HEK293 (cell line): ENCODE data around the gene TBC1D8.
A peak's percentile ranks its signal among the peaks of the same experiment; 100 is the strongest.

Source experiments
- CTCF ChIA-PET: fragments of 350-600 bp; formaldehyde crosslinking; extraction: SDS; loops from one replicate; lab custom pipeline; 2021; ENCODE audit warnings: antibody characterized with exemption; lab: Yijun Ruan, JAX
- POLR2A ChIA-PET: fragments of 300-600 bp; formaldehyde crosslinking; extraction: SDS; loops from one replicate; lab custom pipeline; 2020; ENCODE audit warnings: antibody characterized with exemption, inconsistent platforms; lab: Yijun Ruan, JAX
- H3K27ac ChIP-seq: fragments of 200-500 bp; sonication (Bioruptor generic); 2 replicates; pipeline ENCODE4 v1.5.1; 2014; ENCODE audit warnings: low read depth, low read length, control low read depth, inconsistent platforms; ENCODE audit errors: extremely low read depth
- H3K36me3 ChIP-seq, 2 experiments: fragments of 200-500 bp in 1 of 2; sonication (Bioruptor generic) in 1 of 2; 1 replicate in 1 of 2; 2 replicates in 1 of 2; pipeline ENCODE4 v1.5.1; 2014 to 2017; ENCODE audit warnings: inconsistent platforms in 2 of 2, low read length in 2 of 2; ENCODE audit not compliant: control insufficient read depth in 2 of 2, insufficient read depth in 1 of 2
- H3K4me1 ChIP-seq: fragments of 200-500 bp; sonication (Bioruptor generic); 2 replicates; pipeline ENCODE4 v1.5.1; 2014; ENCODE audit warnings: mild to moderate bottlenecking, low read length, inconsistent platforms; ENCODE audit not compliant: control insufficient read depth, insufficient read depth
- H3K4me3 ChIP-seq: 2 replicates; pipeline ENCODE4 v1.5.1; 2011; ENCODE audit warnings: low read depth, mild to moderate bottlenecking, control low read depth, low read length, moderate library complexity
- H3K9me3 ChIP-seq: fragments of 200-500 bp; sonication (Bioruptor generic); 2 replicates; pipeline ENCODE4 v1.5.1; 2014; ENCODE audit warnings: low read depth, low read length, inconsistent platforms; ENCODE audit not compliant: control insufficient read depth, insufficient read depth
- GFI1B ChIP-seq: fragments of 450-650 bp; formaldehyde crosslinking; IDR thresholded peaks from 2 replicates; pipeline ENCODE4 v1.5.1; 2016; ENCODE audit warnings: missing biosample characterization, missing genetic modification characterization
- KLF16 ChIP-seq: fragments of 450-650 bp; formaldehyde crosslinking; IDR thresholded peaks from 2 replicates; pipeline ENCODE4 v1.5.1; 2017; ENCODE audit warnings: missing biosample characterization, missing genetic modification characterization
- PRDM1 ChIP-seq: fragments of 450-650 bp; formaldehyde crosslinking; IDR thresholded peaks from 2 replicates; pipeline ENCODE4; 2016; ENCODE audit warnings: missing biosample characterization, missing genetic modification characterization
- ZBTB17 ChIP-seq: fragments of 450-650 bp; formaldehyde crosslinking; IDR thresholded peaks from 2 replicates; pipeline ENCODE4 v1.5.1; 2016; ENCODE audit warnings: missing biosample characterization, missing genetic modification characterization
- ZEB2 ChIP-seq: fragments of 450-650 bp; formaldehyde crosslinking; IDR thresholded peaks from 2 replicates; pipeline ENCODE4 v1.5.1; 2016; ENCODE audit warnings: missing biosample characterization, missing genetic modification characterization
- ZNF155 ChIP-seq: fragments of 450-650 bp; formaldehyde crosslinking; IDR thresholded peaks from 2 replicates; pipeline ENCODE4 v1.5.1; 2016; ENCODE audit warnings: missing biosample characterization, missing genetic modification characterization
- ZNF292 ChIP-seq: fragments of 450-650 bp; formaldehyde crosslinking; IDR thresholded peaks from 2 replicates; pipeline ENCODE4 v1.5.1; 2016; ENCODE audit warnings: low read depth, missing biosample characterization, missing genetic modification characterization, borderline replicate concordance
- ZNF311 ChIP-seq: fragments of 450-650 bp; formaldehyde crosslinking; IDR thresholded peaks from 2 replicates; pipeline ENCODE4 v1.5.1; 2017; ENCODE audit warnings: missing biosample characterization, missing genetic modification characterization, borderline replicate concordance
- ZNF341 ChIP-seq: fragments of 450-650 bp; formaldehyde crosslinking; IDR thresholded peaks from 2 replicates; pipeline ENCODE4; 2016; ENCODE audit warnings: low read depth, missing biosample characterization, missing genetic modification characterization
- ZNF623 ChIP-seq: fragments of 450-650 bp; formaldehyde crosslinking; IDR thresholded peaks from 2 replicates; pipeline ENCODE4 v1.5.1; 2016; ENCODE audit warnings: missing biosample characterization, missing genetic modification characterization
- ZNF76 ChIP-seq: fragments of 450-650 bp; formaldehyde crosslinking; IDR thresholded peaks from 2 replicates; pipeline ENCODE4; 2016; ENCODE audit warnings: low read depth, missing biosample characterization, missing genetic modification characterization, borderline replicate concordance
- TF ChIP-seq, protein P1 (sequence below): fragments of 450-650 bp; formaldehyde crosslinking; IDR thresholded peaks from 2 replicates; pipeline ENCODE4 v1.5.1; 2016; ENCODE audit warnings: missing biosample characterization, missing genetic modification characterization
- TF ChIP-seq, protein P2 (sequence below): fragments of 450-650 bp; formaldehyde crosslinking; IDR thresholded peaks from 2 replicates; pipeline ENCODE4 v1.5.1; 2017; ENCODE audit warnings: missing biosample characterization, missing genetic modification characterization

The TBC1D8 gene

DNA sequence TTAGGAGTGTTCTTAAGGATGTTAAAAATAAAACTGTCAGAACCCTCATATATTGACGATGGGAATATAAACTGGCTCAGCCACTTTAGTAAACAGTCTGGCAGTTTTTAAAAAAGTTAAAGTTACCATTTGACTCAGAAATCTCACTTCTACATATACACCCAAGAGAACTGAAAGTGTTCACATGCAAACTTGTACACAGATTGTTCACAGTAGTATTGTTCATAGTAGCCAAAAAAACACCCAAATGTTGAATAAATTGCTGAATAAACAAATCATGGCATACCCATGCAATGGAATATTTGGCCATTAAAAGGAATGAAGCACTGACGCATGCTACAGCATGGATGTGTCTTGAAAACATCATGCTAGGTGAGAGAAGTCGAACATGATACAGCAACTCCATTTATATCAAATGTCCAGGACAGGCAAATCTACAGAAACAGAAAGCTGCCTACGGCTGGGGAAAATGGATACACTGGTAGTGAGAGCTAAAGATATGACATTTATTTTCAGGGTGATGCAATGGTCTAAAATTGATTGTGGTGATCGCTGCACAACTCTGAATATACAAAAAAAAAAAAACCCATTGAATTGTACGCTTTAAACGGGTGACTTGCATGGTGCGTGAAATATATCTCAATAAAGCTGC, 139.0 kb downstream of the TBC1D8 start:
- POLR2A ChIA-PET, result interaction anchor here (0.7 to 1.0 kb wide), 3 partner anchors 9 to 297 kb away, joined by 3 to 4 read pairs (median 3); partner anchors contain the start of gene TBC1D8

DNA sequence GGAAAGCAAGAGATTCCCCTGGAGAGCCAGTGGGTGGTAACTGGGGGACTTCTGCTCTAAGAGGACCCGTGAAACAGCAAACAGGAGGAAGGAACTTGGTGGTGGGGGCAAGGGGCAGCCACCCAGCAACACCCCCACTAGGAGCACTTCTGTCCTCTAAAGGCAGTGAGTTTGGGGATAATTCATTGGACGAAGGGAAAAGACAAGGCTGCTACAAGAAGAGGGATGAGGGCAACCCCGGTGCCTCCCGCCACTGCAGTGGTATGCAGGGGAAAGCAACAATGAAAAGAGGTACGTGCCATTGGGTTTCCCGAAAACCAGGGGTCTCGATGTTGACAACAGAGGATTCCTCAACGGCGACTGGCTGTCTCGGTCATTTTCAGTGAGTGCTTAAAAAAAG, 140.0 kb downstream of the TBC1D8 start:
- H3K36me3 ChIP-seq, result peaks cover 33 to 77% of the 10 kb centered on the region in 2 experiments
- CTCF ChIA-PET, result interaction anchor here (0.6 to 2.5 kb wide), 4 partner anchors 7 to 860 kb away, joined by 3 to 17 read pairs (median 4); no protein-coding TSS in a partner anchor
- no peak overlapping the region for H3K4me3 ChIP-seq
- H3K9me3 ChIP-seq, result no peaks in the 10 kb centered on the region
- no peaks in the 10 kb centered on the region for H3K4me1 ChIP-seq
- H3K27ac ChIP-seq, result no peak overlapping the region
- POLR2A ChIA-PET, result no interaction called here
- TF ChIP-seq, protein P1, sequence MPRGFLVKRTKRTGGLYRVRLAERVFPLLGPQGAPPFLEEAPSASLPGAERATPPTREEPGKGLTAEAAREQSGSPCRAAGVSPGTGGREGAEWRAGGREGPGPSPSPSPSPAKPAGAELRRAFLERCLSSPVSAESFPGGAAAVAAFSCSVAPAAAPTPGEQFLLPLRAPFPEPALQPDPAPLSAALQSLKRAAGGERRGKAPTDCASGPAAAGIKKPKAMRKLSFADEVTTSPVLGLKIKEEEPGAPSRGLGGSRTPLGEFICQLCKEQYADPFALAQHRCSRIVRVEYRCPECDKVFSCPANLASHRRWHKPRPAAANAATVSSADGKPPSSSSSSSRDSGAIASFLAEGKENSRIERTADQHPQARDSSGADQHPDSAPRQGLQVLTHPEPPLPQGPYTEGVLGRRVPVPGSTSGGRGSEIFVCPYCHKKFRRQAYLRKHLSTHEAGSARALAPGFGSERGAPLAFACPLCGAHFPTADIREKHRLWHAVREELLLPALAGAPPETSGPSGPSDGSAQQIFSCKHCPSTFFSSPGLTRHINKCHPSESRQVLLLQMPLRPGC (tag by site-specific recombination), result no peak
- TF ChIP-seq ZNF155, result no peak
- no peak for TF ChIP-seq ZNF311 (tag by site-specific recombination)
- TF ChIP-seq ZNF76 (tag by site-specific recombination), result no peak
- TF ChIP-seq ZNF292 (tag by site-specific recombination), result no peak
- TF ChIP-seq GFI1B, result no peak
- no peak for TF ChIP-seq KLF16
- TF ChIP-seq, all 188 proteins: peak for 0

More for the DNA sequence above, 139.0 kb downstream of the TBC1D8 start:
- H3K4me3 ChIP-seq, result no peak overlapping the region
- TF ChIP-seq ZNF623 (tag by site-specific recombination) (no peak), ZBTB17 (tag by site-specific recombination) (peak; percentile 25; the same call in 1 of the 2 replicates), PRDM1 (tag by site-specific recombination) (peak; percentile 48; the same call in 1 of the 2 replicates)
- TF ChIP-seq, protein P2, sequence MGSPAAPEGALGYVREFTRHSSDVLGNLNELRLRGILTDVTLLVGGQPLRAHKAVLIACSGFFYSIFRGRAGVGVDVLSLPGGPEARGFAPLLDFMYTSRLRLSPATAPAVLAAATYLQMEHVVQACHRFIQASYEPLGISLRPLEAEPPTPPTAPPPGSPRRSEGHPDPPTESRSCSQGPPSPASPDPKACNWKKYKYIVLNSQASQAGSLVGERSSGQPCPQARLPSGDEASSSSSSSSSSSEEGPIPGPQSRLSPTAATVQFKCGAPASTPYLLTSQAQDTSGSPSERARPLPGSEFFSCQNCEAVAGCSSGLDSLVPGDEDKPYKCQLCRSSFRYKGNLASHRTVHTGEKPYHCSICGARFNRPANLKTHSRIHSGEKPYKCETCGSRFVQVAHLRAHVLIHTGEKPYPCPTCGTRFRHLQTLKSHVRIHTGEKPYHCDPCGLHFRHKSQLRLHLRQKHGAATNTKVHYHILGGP, result no peak
- H3K4me1 ChIP-seq, result no peaks in the 10 kb centered on the region
- CTCF ChIA-PET, result interaction anchor here (0.5 to 2.5 kb wide), 30 partner anchors 9 to 859 kb away, joined by 3 to 23 read pairs (median 4); no protein-coding TSS in a partner anchor
- peaks cover 26 to 70% of the 10 kb centered on the region in 2 experiments for H3K36me3 ChIP-seq
- H3K9me3 ChIP-seq, result no peaks in the 10 kb centered on the region
- no peak overlapping the region for H3K27ac ChIP-seq

DNA sequence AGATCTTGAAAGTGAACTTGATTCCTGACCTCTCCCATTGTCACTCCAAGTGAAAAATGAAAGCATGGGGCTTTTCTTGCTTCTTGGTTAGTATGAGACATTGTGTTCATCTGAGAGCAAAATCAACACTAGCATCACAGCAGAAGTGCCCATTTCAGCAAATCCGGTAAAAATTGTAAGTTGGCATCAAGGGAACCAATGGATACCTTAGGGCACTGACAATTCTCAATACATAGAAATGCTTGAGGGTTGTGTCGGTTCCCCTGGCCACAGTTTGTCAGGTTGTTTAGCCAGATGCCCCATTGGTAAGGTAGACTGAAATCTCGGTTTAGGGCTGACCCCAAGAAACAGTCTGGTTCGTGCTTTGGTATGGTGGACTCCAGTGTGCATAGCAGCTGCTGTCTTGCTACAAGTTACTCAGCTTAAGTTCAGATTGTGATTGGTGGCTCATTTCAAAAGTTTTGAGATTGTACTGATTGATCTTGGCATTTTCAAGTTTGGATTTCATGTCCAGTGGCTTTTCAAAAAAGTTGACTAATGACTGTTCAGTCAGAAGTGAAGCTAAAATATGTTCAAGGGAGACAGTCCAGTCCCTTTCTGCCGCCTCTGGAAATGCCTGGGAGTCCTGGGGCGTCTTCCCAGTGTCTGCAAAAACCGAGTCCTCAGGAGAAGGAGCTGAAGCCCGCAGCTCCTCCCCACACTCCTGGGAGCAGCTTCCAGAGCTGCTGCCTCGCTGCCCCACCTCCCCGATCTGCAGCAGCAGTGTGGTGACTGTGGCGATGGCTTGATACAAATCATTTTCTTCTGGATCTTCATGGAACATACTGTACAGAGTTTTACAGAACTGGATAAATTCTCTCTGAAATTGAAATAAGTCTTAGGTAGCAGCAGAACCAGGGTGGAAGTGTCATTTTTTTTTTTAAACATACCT, 143.5 kb downstream of the TBC1D8 start:
- H3K27ac ChIP-seq, result no peak overlapping the region
- no peaks in the 10 kb centered on the region for H3K9me3 ChIP-seq
- ChIA-PET POLR2A (interaction anchor here (0.6 to 0.7 kb wide), 2 partner anchors 189 to 405 kb away, joined by 3 read pairs; no protein-coding TSS in a partner anchor), CTCF (interaction anchor here (0.6 to 1.6 kb wide), 8 partner anchors 118 to 279 kb away, joined by 3 to 6 read pairs (median 3); no protein-coding TSS in a partner anchor)
- peaks cover 56 to 88% of the 10 kb centered on the region in 2 experiments for H3K36me3 ChIP-seq
- no peaks in the 10 kb centered on the region for H3K4me1 ChIP-seq
- no peak overlapping the region for H3K4me3 ChIP-seq
- TF ChIP-seq ZEB2, result no peak
- TF ChIP-seq ZNF341 (tag by site-specific recombination), result 0 out of 2 replicates have a peak, but pooled peaks have one; percentile 30
